Neural progenitor cell (in vitro differentiated cells): ENCODE results near the gene RAPGEF5. TPM values are rescaled to one million over a fixed set of nuclear protein-coding genes. Genes with fewer than 3 reads are reported as not detected.
A peak's percentile ranks its signal among the peaks of the same experiment; 100 is the strongest.

ENCODE experiments used
- DNase-seq: peaks from one replicate; pipeline ENCODE4 v3.0.0-alpha.2; 2016; ENCODE audit warnings: low spot score
- H2AFZ ChIP-seq: fragments of 200-600 bp; sonication (generic); replicated peaks from 2 replicates; pipeline ENCODE4 v1.6.1; 2016; ENCODE audit warnings: antibody characterized with exemption
- H3F3A ChIP-seq: fragments of 200-600 bp; sonication (generic); 2 replicates; pipeline ENCODE4 v1.6.1; 2016; ENCODE audit warnings: antibody characterized with exemption, low read depth
- H3K27ac ChIP-seq: fragments of 200-600 bp; sonication (generic); 2 replicates; pipeline ENCODE4 v1.5.1; 2016; ENCODE audit warnings: mild to moderate bottlenecking
- H3K27me3 ChIP-seq: fragments of 200-600 bp; sonication (generic); 2 replicates; pipeline ENCODE4 v1.6.1; 2016; ENCODE audit warnings: mild to moderate bottlenecking, moderate library complexity
- H3K36me3 ChIP-seq: fragments of 200-600 bp; sonication (generic); 2 replicates; pipeline ENCODE4 v1.5.1; 2016
- H3K4me1 ChIP-seq: fragments of 200-600 bp; sonication (generic); 2 replicates; pipeline ENCODE4 v1.6.1; 2016; ENCODE audit warnings: mixed run types
- H3K4me2 ChIP-seq: fragments of 200-600 bp; sonication (generic); 2 replicates; pipeline ENCODE4 v1.6.1; 2016
- H3K4me3 ChIP-seq: fragments of 200-600 bp; sonication (generic); 2 replicates; pipeline ENCODE4 v1.5.1; 2016
- H3K79me2 ChIP-seq: fragments of 200-600 bp; sonication (generic); 2 replicates; pipeline ENCODE4 v1.6.1; 2016; ENCODE audit warnings: low read depth
- H3K9ac ChIP-seq: fragments of 200-600 bp; sonication (generic); 2 replicates; pipeline ENCODE4 v1.6.1; 2016
- H3K9me3 ChIP-seq: fragments of 200-600 bp; sonication (generic); 2 replicates; pipeline ENCODE4 v1.5.1; 2016; ENCODE audit warnings: low read depth
- H4K20me1 ChIP-seq: fragments of 200-600 bp; sonication (generic); 2 replicates; pipeline ENCODE4 v1.6.1; 2016; ENCODE audit warnings: low read depth
- H3K27ac Mint-ChIP-seq: 3 replicates; pipeline ENCODE4 v1.8.0; 2021; ENCODE audit warnings: mixed read lengths
- H3K27me3 Mint-ChIP-seq: 2 replicates; pipeline ENCODE4 v1.8.0; 2022; ENCODE audit warnings: low read depth, mild to moderate bottlenecking, inconsistent platforms, moderate library complexity, mixed read lengths; ENCODE audit not compliant: insufficient read depth
- H3K36me3 Mint-ChIP-seq: 3 replicates; pipeline ENCODE4 v1.8.0; 2021; ENCODE audit warnings: mixed read lengths
- H3K4me1 Mint-ChIP-seq: 3 replicates; pipeline ENCODE4 v1.8.0; 2021; ENCODE audit warnings: mixed read lengths
- H3K4me3 Mint-ChIP-seq: 3 replicates; pipeline ENCODE4 v1.8.0; 2021; ENCODE audit warnings: mild to moderate bottlenecking, moderate library complexity, mixed read lengths
- H3K9me3 Mint-ChIP-seq: 3 replicates; pipeline ENCODE4 v1.8.0; 2020; ENCODE audit warnings: mixed read lengths
- CTCF ChIP-seq: fragments of 200-600 bp; sonication (generic); IDR thresholded peaks from 2 replicates; pipeline ENCODE4 v1.5.1; 2017; ENCODE audit warnings: antibody characterized with exemption, mild to moderate bottlenecking
- EZH2 ChIP-seq: fragments of 200-600 bp; sonication (generic); IDR thresholded peaks from 2 replicates; pipeline ENCODE4 v1.6.1; 2017; ENCODE audit warnings: antibody characterized with exemption, mild to moderate bottlenecking, moderate library complexity
- EZH2phosphoT487 ChIP-seq: fragments of 200-600 bp; sonication (generic); IDR thresholded peaks from 2 replicates; pipeline ENCODE4 v1.6.1; 2017; ENCODE audit warnings: antibody characterized with exemption
- total RNA-seq: library from RNA; depleted of rRNA; stranded (reverse); fragments of >200 nt; gene quantifications from 2 replicates; pipeline ENCODE4 v1.2.3, GENCODE V29; 2015; ENCODE audit warnings: low replicate concordance

The RAPGEF5 gene
- total RNA-seq, 1 donor from 2014 or later: 5.7 TPM

DNA sequence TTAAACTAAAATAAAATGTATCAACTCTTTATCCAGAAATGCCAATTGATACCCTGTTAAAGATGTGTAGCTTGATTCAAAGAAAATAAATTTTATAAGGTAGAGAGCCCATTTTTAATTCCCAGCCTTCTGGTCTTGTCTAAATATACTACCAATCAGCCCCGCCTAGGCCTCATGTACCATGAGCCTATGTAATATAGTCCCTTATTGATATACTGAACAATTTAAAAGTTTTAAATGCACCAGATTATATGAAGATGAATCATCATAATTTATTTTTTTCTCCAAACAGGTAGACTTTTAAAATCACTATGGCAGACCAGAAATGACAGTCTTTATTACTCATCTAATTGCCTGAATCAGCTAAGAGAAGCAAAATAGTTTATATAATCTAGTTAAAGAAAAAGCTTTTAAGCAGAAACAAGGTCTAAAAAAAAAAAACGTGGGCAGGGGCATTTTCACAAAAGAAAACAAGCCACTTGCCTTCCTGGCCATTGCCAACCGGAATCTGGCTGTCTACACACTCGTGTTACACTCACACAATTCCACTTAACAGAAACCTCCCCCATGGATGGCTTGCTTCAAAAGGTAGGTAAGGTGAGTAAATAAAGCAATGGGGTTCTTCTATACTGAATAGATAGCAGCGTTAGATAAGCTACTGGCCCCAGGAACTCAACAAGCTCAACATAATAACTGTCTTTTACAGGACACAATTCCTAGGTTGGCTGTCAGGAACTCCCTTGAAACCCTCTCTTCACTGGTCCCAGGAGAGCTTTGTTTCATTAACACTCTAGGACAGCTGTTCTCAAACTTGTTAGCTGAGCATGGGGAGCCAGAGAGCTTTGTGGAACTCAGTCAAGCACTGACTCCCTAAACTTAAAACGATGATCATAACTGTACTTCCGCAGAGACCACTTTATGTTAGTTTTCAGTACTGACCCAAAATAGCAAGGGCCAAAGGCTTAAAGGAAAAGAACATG is 37.2 kb downstream of the RAPGEF5 start:
- no peaks in the 10 kb centered on the region for H4K20me1 ChIP-seq
- H3K27me3 ChIP-seq: no peaks in the 10 kb centered on the region
- H3K27ac ChIP-seq: no peak overlapping the region
- peaks cover 3% of the 10 kb centered on the region for H3K27me3 Mint-ChIP-seq
- H3K36me3 Mint-ChIP-seq: no peaks in the 10 kb centered on the region
- H3K36me3 ChIP-seq: no peaks in the 10 kb centered on the region
- no peaks in the 10 kb centered on the region for H3F3A ChIP-seq
- H3K4me3 Mint-ChIP-seq: no peak overlapping the region
- H3K4me2 ChIP-seq: peak overlapping the region; percentile 29
- DNase-seq: peak; percentile 13
- no peak overlapping the region for H3K9ac ChIP-seq
- no peaks in the 10 kb centered on the region for H3K4me1 Mint-ChIP-seq
- TF ChIP-seq EZH2: no peak
- TF ChIP-seq CTCF: no peak
- TF ChIP-seq EZH2phosphoT487: no peak
- no peak overlapping the region for H3K27ac Mint-ChIP-seq
- no peaks in the 10 kb centered on the region for H3K79me2 ChIP-seq
- no peaks in the 10 kb centered on the region for H3K9me3 Mint-ChIP-seq
- peak overlapping the region; percentile 64 for H2AFZ ChIP-seq
- peaks cover 28% of the 10 kb centered on the region for H3K4me1 ChIP-seq
- H3K9me3 ChIP-seq: no peaks in the 10 kb centered on the region
- no peak overlapping the region for H3K4me3 ChIP-seq

GRCh38 chr7:22318376-22318775 is 38.6 kb downstream of the RAPGEF5 start:
- Mint-ChIP-seq H3K27me3 (peaks cover 3% of the 10 kb centered on the region), H3K4me3 (no peak overlapping the region), H3K36me3 (no peaks in the 10 kb centered on the region), H3K9me3 (no peaks in the 10 kb centered on the region), H3K27ac (no peak overlapping the region), H3K4me1 (no peaks in the 10 kb centered on the region)
- Histone ChIP-seq H3K79me2 (no peaks in the 10 kb centered on the region), H3K4me3 (no peak overlapping the region), H3F3A (no peaks in the 10 kb centered on the region), H4K20me1 (no peaks in the 10 kb centered on the region), H3K4me1 (peaks cover 28% of the 10 kb centered on the region), H3K27me3 (no peaks in the 10 kb centered on the region), H2AFZ (no peak overlapping the region), H3K9ac (no peak overlapping the region), H3K4me2 (no peak overlapping the region), H3K9me3 (no peaks in the 10 kb centered on the region), H3K36me3 (no peaks in the 10 kb centered on the region), H3K27ac (no peak overlapping the region)
- no peak for TF ChIP-seq EZH2
- TF ChIP-seq CTCF: no peak
- TF ChIP-seq EZH2phosphoT487: no peak
- no peak for DNase-seq

GRCh38 chr7:22317632-22318031 is 39.3 kb downstream of the RAPGEF5 start:
- Histone ChIP-seq H3F3A (no peaks in the 10 kb centered on the region), H3K27ac (no peak overlapping the region), H3K9ac (no peak overlapping the region), H3K4me3 (no peak overlapping the region), H4K20me1 (no peaks in the 10 kb centered on the region), H3K79me2 (no peaks in the 10 kb centered on the region), H3K4me1 (peaks cover 28% of the 10 kb centered on the region), H3K27me3 (no peaks in the 10 kb centered on the region), H3K36me3 (no peaks in the 10 kb centered on the region), H3K9me3 (no peaks in the 10 kb centered on the region), H3K4me2 (no peak overlapping the region), H2AFZ (no peak overlapping the region)
- no peak overlapping the region for H3K27ac Mint-ChIP-seq
- no peak for DNase-seq
- no peaks in the 10 kb centered on the region for H3K9me3 Mint-ChIP-seq
- H3K4me3 Mint-ChIP-seq: no peak overlapping the region
- TF ChIP-seq EZH2 (no peak), CTCF (no peak), EZH2phosphoT487 (no peak)
- no peaks in the 10 kb centered on the region for H3K4me1 Mint-ChIP-seq
- no peaks in the 10 kb centered on the region for H3K36me3 Mint-ChIP-seq
- peaks cover 3% of the 10 kb centered on the region for H3K27me3 Mint-ChIP-seq
